GM12872 (cell line): ENCODE measurements around the gene LLGL2.

Experiments used
- CTCF ChIP-seq: IDR thresholded peaks from 3 replicates; pipeline ENCODE4 v1.5.1; 2011; ENCODE audit warnings: low read depth, mild to moderate bottlenecking, low read length, moderate library complexity; ENCODE audit not compliant: insufficient read depth

LLGL2 gene

GRCh38 chr17:75493476-75494129 lies 31.9 kb upstream of the LLGL2 start:
- no peak for TF ChIP-seq CTCF

GRCh38 chr17:75494326-75494877 lies 31.1 kb upstream of the LLGL2 start:
- TF ChIP-seq CTCF = no peak

GRCh38 chr17:75496005-75496404 lies 29.5 kb upstream of the LLGL2 start:
- no peak for TF ChIP-seq CTCF

GRCh38 chr17:75498039-75498725 lies 27.3 kb upstream of the LLGL2 start:
- TF ChIP-seq CTCF = no peak

- no peak for TF ChIP-seq CTCF
Observed at GRCh38 chr17:75498726-75499213, 26.7 kb upstream of the LLGL2 start.

GRCh38 chr17:75499313-75500022 lies 26.0 kb upstream of the LLGL2 start:
- TF ChIP-seq CTCF = no peak

- TF ChIP-seq CTCF = no peak
Observed at GRCh38 chr17:75500419-75501216, 24.9 kb upstream of the LLGL2 start.
